Astrocyte (in vitro differentiated cells and primary cell): ENCODE data around the gene YJU2. TPM values are rescaled to one million over a fixed set of nuclear protein-coding genes. Genes with fewer than 3 reads are reported as not detected.

ENCODE experiments used
- DNase-seq: peaks from one replicate; pipeline ENCODE4 v3.0.0-alpha.2; 2010; ENCODE audit warnings: low read depth
- FAIRE-seq: peaks from 2 replicates; lab custom pipeline; 2011; peaks lifted over from hg19 to GRCh38; lab: Jason Lieb, UNC
- H2AFZ ChIP-seq: 2 replicates; pipeline ENCODE4 v1.6.0; 2012; ENCODE audit warnings: low read depth, low read length, inconsistent platforms
- H3K27ac ChIP-seq: 2 replicates; pipeline ENCODE4 v1.5.1; 2011; ENCODE audit warnings: low read depth, low read length, inconsistent platforms
- H3K27me3 ChIP-seq: 2 replicates; pipeline ENCODE4 v1.6.0; 2011; ENCODE audit warnings: low read length, inconsistent platforms; ENCODE audit not compliant: insufficient read depth
- H3K36me3 ChIP-seq: 2 replicates; pipeline ENCODE4 v1.5.1; 2011; ENCODE audit warnings: low read length, inconsistent platforms; ENCODE audit not compliant: insufficient read depth
- H3K4me1 ChIP-seq: 2 replicates; pipeline ENCODE4 v1.5.1; 2011; ENCODE audit warnings: low read length, inconsistent platforms; ENCODE audit not compliant: insufficient read depth
- H3K4me2 ChIP-seq: 2 replicates; pipeline ENCODE4 v1.6.0; 2012; ENCODE audit warnings: low read length, inconsistent platforms
- H3K4me3 ChIP-seq: 2 replicates; pipeline ENCODE4 v1.5.1; 2011; ENCODE audit warnings: low read depth, mild to moderate bottlenecking, low read length, inconsistent platforms; ENCODE audit not compliant: insufficient read depth
- H3K79me2 ChIP-seq: 2 replicates; pipeline ENCODE4 v1.6.0; 2012; ENCODE audit warnings: mild to moderate bottlenecking, low read length, inconsistent platforms; ENCODE audit not compliant: insufficient read depth
- H3K9ac ChIP-seq: 2 replicates; pipeline ENCODE4 v1.6.0; 2012; ENCODE audit warnings: mild to moderate bottlenecking, low read length, inconsistent platforms
- H3K9me3 ChIP-seq: 2 replicates; pipeline ENCODE4 v1.5.1; 2012; ENCODE audit warnings: low read depth, mild to moderate bottlenecking, low read length, inconsistent platforms; ENCODE audit not compliant: insufficient read depth
- H4K20me1 ChIP-seq: 2 replicates; pipeline ENCODE4 v1.6.0; 2012; ENCODE audit warnings: low read length, inconsistent platforms; ENCODE audit not compliant: insufficient read depth
- H3K27ac Mint-ChIP-seq: one replicate; pipeline ENCODE4 v1.8.0; 2021; ENCODE audit warnings: mild to moderate bottlenecking, mixed read lengths; ENCODE audit not compliant: unreplicated experiment
- H3K27me3 Mint-ChIP-seq: one replicate; pipeline ENCODE4 v1.8.0; 2021; ENCODE audit warnings: low read depth, mixed read lengths; ENCODE audit not compliant: unreplicated experiment
- H3K36me3 Mint-ChIP-seq: one replicate; pipeline ENCODE4 v1.8.0; 2021; ENCODE audit warnings: low read depth, mixed read lengths; ENCODE audit not compliant: unreplicated experiment
- H3K4me1 Mint-ChIP-seq: one replicate; pipeline ENCODE4 v1.8.0; 2021; ENCODE audit warnings: low read depth, mixed read lengths; ENCODE audit not compliant: unreplicated experiment
- H3K4me3 Mint-ChIP-seq: one replicate; pipeline ENCODE4 v1.8.0; 2021; ENCODE audit warnings: mild to moderate bottlenecking, moderate library complexity, mixed read lengths; ENCODE audit not compliant: unreplicated experiment
- H3K9me3 Mint-ChIP-seq: one replicate; pipeline ENCODE4 v1.8.0; 2021; ENCODE audit warnings: mild to moderate bottlenecking, mixed read lengths; ENCODE audit not compliant: unreplicated experiment
- EZH2 ChIP-seq: IDR thresholded peaks from 2 replicates; pipeline ENCODE4 v1.6.1; 2012; ENCODE audit warnings: mild to moderate bottlenecking, low read length, inconsistent platforms; ENCODE audit not compliant: insufficient read depth
- total RNA-seq: library from RNA; stranded (reverse); gene quantifications from 2 replicates; pipeline ENCODE4 v1.2.1, GENCODE V29; 2021
- TF ChIP-seq, protein P1 (sequence below): IDR thresholded peaks from 2 replicates; pipeline ENCODE4 v1.5.1; 2011; ENCODE audit warnings: low read depth, mild to moderate bottlenecking, inconsistent platforms, low read length, moderate library complexity; ENCODE audit not compliant: insufficient read depth

Gene YJU2
- total RNA-seq, 1 donor from 2014 or later = 14.0 TPM

DNA sequence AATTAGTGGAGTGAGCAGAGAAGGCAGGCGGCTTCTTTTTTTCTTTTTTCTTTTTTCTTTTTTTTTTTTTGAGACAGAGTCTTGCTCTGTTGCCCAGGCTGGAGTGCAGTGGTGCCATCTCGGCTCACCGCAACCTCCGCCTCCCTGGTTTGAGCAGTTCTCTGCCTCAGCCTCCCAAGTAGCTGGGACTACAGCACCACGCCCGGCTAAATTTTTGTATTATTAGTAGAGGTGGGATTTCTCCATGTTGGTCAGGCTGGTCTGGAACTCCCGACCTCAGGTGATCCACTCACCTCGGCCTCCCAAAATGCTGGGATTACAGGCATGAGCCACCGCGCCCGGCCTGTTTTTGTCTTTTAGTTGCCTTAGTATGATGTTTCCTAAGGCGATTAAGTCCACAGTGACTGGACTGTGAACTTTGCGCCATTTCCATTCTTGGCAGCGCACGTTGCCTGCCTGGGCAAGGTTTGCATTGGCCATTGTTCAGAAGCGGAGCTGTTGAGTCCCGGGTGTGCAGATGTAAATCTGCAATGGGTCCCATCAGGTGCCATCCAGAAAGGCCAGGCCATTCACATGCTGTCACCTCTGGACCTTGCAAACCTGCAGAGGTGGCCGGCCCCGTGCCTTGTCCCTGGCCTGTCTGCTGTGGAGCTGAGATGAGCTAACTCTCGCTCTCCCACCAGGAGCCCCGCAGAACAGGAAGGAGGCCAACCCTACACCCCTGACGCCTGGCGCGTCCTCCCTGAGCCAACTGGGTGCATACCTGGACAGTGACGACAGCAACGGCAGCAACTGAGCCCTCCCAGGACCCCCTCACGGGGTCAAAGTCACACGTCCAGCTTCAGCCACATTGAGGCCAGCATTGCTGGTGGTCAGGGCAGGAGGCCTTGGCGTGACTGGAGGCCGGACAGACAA, 21.3 kb downstream of the YJU2 start:
- FAIRE-seq (no peak), DNase-seq (no peak)
- H4K20me1 ChIP-seq = peaks cover 6% of the 10 kb centered on the region
- H3K9ac ChIP-seq = no peak overlapping the region
- Mint-ChIP-seq H3K4me1 (no peaks in the 10 kb centered on the region), H3K9me3 (peaks cover 2% of the 10 kb centered on the region), H3K27me3 (no peaks in the 10 kb centered on the region), H3K27ac (no peak overlapping the region), H3K36me3 (peaks cover 12% of the 10 kb centered on the region), H3K4me3 (no peak overlapping the region)
- H3K79me2 ChIP-seq = no peaks in the 10 kb centered on the region
- no peak overlapping the region for H3K27ac ChIP-seq
- no peaks in the 10 kb centered on the region for H3K27me3 ChIP-seq
- H3K9me3 ChIP-seq = no peaks in the 10 kb centered on the region
- H3K4me2 ChIP-seq = no peak overlapping the region
- H2AFZ ChIP-seq = no peak overlapping the region
- H3K4me1 ChIP-seq = no peaks in the 10 kb centered on the region
- peaks cover 3% of the 10 kb centered on the region for H3K36me3 ChIP-seq
- no peak overlapping the region for H3K4me3 ChIP-seq
- no peak for TF ChIP-seq EZH2
- TF ChIP-seq, protein P1, sequence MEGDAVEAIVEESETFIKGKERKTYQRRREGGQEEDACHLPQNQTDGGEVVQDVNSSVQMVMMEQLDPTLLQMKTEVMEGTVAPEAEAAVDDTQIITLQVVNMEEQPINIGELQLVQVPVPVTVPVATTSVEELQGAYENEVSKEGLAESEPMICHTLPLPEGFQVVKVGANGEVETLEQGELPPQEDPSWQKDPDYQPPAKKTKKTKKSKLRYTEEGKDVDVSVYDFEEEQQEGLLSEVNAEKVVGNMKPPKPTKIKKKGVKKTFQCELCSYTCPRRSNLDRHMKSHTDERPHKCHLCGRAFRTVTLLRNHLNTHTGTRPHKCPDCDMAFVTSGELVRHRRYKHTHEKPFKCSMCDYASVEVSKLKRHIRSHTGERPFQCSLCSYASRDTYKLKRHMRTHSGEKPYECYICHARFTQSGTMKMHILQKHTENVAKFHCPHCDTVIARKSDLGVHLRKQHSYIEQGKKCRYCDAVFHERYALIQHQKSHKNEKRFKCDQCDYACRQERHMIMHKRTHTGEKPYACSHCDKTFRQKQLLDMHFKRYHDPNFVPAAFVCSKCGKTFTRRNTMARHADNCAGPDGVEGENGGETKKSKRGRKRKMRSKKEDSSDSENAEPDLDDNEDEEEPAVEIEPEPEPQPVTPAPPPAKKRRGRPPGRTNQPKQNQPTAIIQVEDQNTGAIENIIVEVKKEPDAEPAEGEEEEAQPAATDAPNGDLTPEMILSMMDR = no peak

GRCh38 chr19:4268816-4269430, 22.0 kb downstream of the YJU2 start:
- H3K4me3 ChIP-seq = no peak overlapping the region
- FAIRE-seq = no peak

More at GRCh38 chr19:4268816-4269430, 22.0 kb downstream of the YJU2 start:
- Histone ChIP-seq H3K27me3 (no peaks in the 10 kb centered on the region), H3K9ac (no peak overlapping the region), H2AFZ (no peak overlapping the region), H3K27ac (no peak overlapping the region), H3K9me3 (no peaks in the 10 kb centered on the region), H4K20me1 (peaks cover 6% of the 10 kb centered on the region), H3K36me3 (peaks cover 3% of the 10 kb centered on the region), H3K79me2 (no peaks in the 10 kb centered on the region), H3K4me2 (no peak overlapping the region), H3K4me1 (no peaks in the 10 kb centered on the region)
- H3K27me3 Mint-ChIP-seq = no peaks in the 10 kb centered on the region
- TF ChIP-seq, protein P1 = no peak
- no peak for TF ChIP-seq EZH2
- no peak overlapping the region for H3K4me3 Mint-ChIP-seq
- no peaks in the 10 kb centered on the region for H3K4me1 Mint-ChIP-seq
- H3K36me3 Mint-ChIP-seq = peaks cover 12% of the 10 kb centered on the region
- H3K9me3 Mint-ChIP-seq = peaks cover 2% of the 10 kb centered on the region
- no peak overlapping the region for H3K27ac Mint-ChIP-seq
- no peak for DNase-seq
